WTC11 (cell line): ENCODE measurements around the gene NHSL2.

ENCODE experiments used
- TF ChIP-seq, protein P1 (sequence below): fragments of 200-600 bp; IDR thresholded peaks from 2 replicates; pipeline ENCODE4 v1.8.0; 2022; ENCODE audit warnings: antibody characterized with exemption
- TF ChIP-seq, protein P2 (sequence below): sonication (generic); formaldehyde crosslinking; IDR thresholded peaks from 2 replicates; pipeline ENCODE4 v1.8.1; 2022; ENCODE audit warnings: mild to moderate bottlenecking, moderate library complexity, missing genetic modification reagents

- TF ChIP-seq, protein P1, sequence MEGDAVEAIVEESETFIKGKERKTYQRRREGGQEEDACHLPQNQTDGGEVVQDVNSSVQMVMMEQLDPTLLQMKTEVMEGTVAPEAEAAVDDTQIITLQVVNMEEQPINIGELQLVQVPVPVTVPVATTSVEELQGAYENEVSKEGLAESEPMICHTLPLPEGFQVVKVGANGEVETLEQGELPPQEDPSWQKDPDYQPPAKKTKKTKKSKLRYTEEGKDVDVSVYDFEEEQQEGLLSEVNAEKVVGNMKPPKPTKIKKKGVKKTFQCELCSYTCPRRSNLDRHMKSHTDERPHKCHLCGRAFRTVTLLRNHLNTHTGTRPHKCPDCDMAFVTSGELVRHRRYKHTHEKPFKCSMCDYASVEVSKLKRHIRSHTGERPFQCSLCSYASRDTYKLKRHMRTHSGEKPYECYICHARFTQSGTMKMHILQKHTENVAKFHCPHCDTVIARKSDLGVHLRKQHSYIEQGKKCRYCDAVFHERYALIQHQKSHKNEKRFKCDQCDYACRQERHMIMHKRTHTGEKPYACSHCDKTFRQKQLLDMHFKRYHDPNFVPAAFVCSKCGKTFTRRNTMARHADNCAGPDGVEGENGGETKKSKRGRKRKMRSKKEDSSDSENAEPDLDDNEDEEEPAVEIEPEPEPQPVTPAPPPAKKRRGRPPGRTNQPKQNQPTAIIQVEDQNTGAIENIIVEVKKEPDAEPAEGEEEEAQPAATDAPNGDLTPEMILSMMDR: no peak
- TF ChIP-seq, protein P2, sequence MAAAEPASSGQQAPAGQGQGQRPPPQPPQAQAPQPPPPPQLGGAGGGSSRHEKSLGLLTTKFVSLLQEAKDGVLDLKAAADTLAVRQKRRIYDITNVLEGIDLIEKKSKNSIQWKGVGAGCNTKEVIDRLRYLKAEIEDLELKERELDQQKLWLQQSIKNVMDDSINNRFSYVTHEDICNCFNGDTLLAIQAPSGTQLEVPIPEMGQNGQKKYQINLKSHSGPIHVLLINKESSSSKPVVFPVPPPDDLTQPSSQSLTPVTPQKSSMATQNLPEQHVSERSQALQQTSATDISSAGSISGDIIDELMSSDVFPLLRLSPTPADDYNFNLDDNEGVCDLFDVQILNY (CRISPR knock-in tag): no peak
These were observed 169.5 kb downstream of the NHSL2 start for GRCh38 chrX:72080150-72080549.
